ENCODE results near the gene RHOF.

- no peak for TF ChIP-seq CTCF (IDR thresholded peaks at IDR 0.05)
- TF ChIP-seq POLR2A (IDR thresholded peaks at IDR 0.05) = no peak
- TF ChIP-seq POLR2AphosphoS5 (IDR thresholded peaks at IDR 0.05; ENCODE audit: insufficient read depth in 1 of 2, low read depth in 1 of 2) = no peak
Measured at GRCh38 chr12:121769297-121769830, 24.1 kb downstream of the RHOF start.

All from vagina (tissue), 2 donors.